Peyer's patch (tissue), 4 donors: ENCODE data around the gene RAC3.

Source experiments
- POLR2A ChIP-seq, 2 donors: fragments of 450-650 bp; IDR thresholded peaks; one replicate each; pipeline ENCODE4 v1.5.1; 2017; ENCODE audit warnings: antibody characterized with exemption in 2 of 2, mild to moderate bottlenecking in 2 of 2, moderate library complexity in 2 of 2
- TF ChIP-seq, protein P1 (sequence below), 6 experiments: fragments of 450-650 bp in 4 of 6; fragments of 200-600 bp in 2 of 6; sonication (generic) in 1 of 6; IDR thresholded peaks; one replicate each; pipeline ENCODE4 v1.5.1; 2017 to 2019; ENCODE audit warnings: antibody characterized with exemption in 6 of 6, mild to moderate bottlenecking in 3 of 6, moderate library complexity in 1 of 6

DNA sequence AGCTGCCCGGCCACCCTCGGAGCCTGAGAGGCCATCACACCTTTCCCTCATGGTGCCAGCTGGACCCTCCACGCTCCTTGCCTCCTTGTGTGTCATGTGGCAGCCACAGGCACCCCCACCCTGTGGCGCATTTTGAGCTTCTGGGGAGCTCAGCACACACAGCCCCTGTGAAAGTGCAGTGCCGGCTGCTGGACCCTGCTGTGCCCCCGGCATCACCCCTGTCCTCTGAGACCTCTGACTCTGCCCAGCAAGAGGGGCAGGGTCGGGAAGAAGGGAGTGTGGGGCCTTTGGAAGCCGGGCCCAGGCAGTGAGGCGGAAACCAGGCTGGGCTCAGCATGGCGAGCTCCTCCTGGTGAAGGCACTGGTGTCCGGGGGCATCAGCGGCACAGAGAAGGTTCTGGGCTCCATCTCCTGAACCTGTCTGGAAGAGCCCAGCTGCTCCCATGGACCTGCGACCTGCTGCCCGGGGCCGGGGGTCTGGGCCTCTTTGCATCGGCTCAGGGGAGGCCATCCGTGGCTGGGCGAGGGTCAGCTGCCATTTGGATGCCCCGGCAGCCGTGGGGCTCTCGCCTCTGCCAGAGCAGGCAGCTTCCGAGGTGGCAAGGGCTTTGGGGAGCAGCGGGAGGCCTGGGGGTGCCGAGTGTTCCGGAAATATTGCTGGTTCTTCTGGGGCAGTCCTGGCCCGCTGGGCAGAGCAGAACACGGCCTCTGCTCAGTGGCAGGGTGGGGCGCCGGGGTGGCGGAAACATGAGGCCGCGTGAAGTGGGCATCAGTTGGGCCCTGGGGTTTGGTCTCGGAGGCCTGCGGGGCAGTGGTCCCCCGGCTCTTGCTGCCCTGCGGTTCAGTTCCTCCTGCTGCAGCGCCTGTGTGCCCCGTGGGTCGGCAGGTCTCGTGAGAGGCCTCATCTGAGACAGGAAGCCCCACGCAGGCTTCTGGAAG, 26.7 kb upstream of the RAC3 start:
- TF ChIP-seq, protein P1, sequence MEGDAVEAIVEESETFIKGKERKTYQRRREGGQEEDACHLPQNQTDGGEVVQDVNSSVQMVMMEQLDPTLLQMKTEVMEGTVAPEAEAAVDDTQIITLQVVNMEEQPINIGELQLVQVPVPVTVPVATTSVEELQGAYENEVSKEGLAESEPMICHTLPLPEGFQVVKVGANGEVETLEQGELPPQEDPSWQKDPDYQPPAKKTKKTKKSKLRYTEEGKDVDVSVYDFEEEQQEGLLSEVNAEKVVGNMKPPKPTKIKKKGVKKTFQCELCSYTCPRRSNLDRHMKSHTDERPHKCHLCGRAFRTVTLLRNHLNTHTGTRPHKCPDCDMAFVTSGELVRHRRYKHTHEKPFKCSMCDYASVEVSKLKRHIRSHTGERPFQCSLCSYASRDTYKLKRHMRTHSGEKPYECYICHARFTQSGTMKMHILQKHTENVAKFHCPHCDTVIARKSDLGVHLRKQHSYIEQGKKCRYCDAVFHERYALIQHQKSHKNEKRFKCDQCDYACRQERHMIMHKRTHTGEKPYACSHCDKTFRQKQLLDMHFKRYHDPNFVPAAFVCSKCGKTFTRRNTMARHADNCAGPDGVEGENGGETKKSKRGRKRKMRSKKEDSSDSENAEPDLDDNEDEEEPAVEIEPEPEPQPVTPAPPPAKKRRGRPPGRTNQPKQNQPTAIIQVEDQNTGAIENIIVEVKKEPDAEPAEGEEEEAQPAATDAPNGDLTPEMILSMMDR (IDR thresholded peaks at IDR 0.05): no peak
- TF ChIP-seq POLR2A (IDR thresholded peaks at IDR 0.05): no peak
